ENCODE data around the gene TPX2.

The TPX2 gene

DNA sequence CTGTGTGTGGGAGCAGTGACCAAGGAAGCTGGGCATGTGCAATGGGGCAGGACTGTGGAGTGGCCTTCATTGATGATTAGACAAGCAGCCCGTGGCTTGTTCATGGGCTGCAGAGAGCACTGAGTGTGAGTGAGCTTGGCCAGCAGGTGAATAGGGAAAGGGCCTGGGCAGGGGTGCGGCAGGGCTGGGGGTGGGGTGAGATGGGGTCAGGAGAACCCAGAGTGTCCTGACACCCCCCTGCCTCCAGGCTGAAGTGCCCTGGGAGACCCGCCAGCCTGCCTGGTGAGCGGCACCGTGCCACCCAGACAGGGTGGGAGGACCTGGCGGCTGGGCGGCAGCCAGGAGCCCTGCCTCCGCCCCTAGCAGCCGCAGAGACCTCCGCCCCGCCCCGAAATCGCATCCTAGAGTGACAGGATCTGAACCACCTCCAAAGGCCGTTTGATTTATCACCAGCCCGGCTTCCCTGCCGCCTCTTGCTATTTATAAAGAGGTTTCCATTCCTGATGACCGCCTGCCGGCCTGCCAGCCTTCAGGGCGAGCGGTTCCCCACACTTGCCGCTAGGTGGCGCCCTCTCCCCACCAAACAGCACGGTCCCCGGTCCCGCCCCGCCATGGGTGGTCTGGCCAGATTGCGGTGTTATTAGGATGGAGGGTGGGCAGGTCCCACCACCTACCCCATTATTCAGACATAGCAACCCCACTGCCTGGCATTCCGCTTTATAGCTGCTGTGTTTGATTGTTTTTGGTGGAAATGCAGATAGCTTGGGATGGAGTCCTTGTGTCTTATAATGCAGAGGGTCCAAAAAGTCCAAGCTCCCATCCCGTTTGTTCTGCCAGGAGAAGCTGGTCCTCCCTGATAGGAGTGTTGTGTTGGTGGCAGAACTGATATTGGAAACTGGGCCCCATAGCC is 83.6 kb downstream of the TPX2 start:
- H3K9me3 Mint-ChIP-seq: no peaks in the 10 kb centered on the region
- H3K4me1 Mint-ChIP-seq: peaks cover 46% of the 10 kb centered on the region
- peak overlapping the region; percentile 49 to 89 (median 83) for H3K27ac Mint-ChIP-seq
- no peaks in the 10 kb centered on the region for H3K36me3 Mint-ChIP-seq (ENCODE audit: low read depth)
- H3K27me3 Mint-ChIP-seq (ENCODE audit: low read depth): no peaks in the 10 kb centered on the region
- TF ChIP-seq, protein P1, sequence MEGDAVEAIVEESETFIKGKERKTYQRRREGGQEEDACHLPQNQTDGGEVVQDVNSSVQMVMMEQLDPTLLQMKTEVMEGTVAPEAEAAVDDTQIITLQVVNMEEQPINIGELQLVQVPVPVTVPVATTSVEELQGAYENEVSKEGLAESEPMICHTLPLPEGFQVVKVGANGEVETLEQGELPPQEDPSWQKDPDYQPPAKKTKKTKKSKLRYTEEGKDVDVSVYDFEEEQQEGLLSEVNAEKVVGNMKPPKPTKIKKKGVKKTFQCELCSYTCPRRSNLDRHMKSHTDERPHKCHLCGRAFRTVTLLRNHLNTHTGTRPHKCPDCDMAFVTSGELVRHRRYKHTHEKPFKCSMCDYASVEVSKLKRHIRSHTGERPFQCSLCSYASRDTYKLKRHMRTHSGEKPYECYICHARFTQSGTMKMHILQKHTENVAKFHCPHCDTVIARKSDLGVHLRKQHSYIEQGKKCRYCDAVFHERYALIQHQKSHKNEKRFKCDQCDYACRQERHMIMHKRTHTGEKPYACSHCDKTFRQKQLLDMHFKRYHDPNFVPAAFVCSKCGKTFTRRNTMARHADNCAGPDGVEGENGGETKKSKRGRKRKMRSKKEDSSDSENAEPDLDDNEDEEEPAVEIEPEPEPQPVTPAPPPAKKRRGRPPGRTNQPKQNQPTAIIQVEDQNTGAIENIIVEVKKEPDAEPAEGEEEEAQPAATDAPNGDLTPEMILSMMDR (IDR thresholded peaks at IDR 0.05; ENCODE audit: unreplicated experiment in 3 of 3): peak; percentile 99 to 100 (median 99)
- H3K4me3 Mint-ChIP-seq: peak overlapping the region; percentile 9 to 27 (median 19)

DNA sequence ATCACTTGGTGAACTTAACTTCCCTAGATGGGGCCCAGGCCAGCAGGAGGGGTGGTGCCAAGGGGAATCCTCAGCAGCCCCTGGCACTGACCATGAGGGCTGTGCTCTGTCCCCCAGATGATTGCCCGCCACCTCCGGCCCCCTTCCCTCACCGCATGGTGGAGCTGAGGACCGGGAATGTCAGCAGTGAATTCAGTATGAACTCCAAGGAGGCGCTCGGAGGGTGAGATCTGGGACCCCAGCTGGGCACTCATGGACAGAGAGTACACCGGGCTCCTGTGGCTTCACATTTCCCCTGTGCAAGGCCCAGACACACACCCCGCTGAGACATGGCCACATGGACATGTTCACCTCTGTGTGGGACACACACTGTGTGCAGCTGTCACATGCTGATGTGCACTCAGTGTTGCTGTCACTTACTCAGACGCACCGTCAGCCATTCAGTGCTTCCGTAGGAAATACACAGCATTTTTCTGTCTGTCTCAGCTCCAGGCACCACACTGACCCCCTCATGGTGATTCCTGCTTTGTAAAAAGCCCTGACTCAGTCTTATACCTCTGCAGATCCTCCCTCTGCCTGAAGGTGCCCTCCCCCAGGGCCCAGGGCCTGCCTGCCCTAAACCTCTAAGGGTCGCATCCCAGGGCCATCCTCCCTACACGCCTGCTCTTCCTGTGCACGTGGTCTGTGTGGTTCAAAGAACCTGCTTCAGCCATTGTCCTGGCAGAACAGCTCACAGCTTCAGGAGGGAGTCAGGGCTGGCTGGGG is 84.5 kb downstream of the TPX2 start:
- TF ChIP-seq, protein P1 (IDR thresholded peaks at IDR 0.05; ENCODE audit: unreplicated experiment in 3 of 3): no peak
- Mint-ChIP-seq H3K4me3 (peak overlapping the region; percentile 26 to 43 (median 34)), H3K27ac (peak overlapping the region in 1 of 3 experiments; percentile 83)

DNA sequence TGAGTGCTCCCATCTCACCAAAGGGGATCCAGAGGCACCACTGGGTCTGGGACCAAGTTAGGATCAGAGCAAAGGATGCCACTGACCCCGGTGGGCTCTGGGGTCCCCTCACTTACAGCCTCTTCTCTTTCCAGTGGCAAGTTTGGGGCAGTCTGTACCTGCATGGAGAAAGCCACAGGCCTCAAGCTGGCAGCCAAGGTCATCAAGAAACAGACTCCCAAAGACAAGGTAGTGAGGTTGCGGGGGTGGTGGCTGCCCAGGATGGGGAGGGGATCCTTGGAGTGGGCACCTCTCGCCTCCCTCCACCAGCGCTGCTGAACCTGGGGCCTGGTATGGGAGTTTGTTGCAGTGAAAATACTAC is 85.0 kb downstream of the TPX2 start:
- Mint-ChIP-seq H3K4me3 (peak overlapping the region in 1 of 3 experiments; percentile 43), H3K27me3 (ENCODE audit: low read depth) (no peaks in the 10 kb centered on the region), H3K36me3 (ENCODE audit: low read depth) (no peaks in the 10 kb centered on the region), H3K9me3 (no peaks in the 10 kb centered on the region), H3K4me1 (peaks cover 36% of the 10 kb centered on the region), H3K27ac (no peak overlapping the region)
- TF ChIP-seq, protein P1 (IDR thresholded peaks at IDR 0.05; ENCODE audit: unreplicated experiment in 3 of 3): no peak

More for the DNA sequence above, 84.5 kb downstream of the TPX2 start:
- Mint-ChIP-seq H3K4me1 (peaks cover 39% of the 10 kb centered on the region), H3K36me3 (ENCODE audit: low read depth) (no peaks in the 10 kb centered on the region), H3K27me3 (ENCODE audit: low read depth) (no peaks in the 10 kb centered on the region), H3K9me3 (no peaks in the 10 kb centered on the region)

DNA sequence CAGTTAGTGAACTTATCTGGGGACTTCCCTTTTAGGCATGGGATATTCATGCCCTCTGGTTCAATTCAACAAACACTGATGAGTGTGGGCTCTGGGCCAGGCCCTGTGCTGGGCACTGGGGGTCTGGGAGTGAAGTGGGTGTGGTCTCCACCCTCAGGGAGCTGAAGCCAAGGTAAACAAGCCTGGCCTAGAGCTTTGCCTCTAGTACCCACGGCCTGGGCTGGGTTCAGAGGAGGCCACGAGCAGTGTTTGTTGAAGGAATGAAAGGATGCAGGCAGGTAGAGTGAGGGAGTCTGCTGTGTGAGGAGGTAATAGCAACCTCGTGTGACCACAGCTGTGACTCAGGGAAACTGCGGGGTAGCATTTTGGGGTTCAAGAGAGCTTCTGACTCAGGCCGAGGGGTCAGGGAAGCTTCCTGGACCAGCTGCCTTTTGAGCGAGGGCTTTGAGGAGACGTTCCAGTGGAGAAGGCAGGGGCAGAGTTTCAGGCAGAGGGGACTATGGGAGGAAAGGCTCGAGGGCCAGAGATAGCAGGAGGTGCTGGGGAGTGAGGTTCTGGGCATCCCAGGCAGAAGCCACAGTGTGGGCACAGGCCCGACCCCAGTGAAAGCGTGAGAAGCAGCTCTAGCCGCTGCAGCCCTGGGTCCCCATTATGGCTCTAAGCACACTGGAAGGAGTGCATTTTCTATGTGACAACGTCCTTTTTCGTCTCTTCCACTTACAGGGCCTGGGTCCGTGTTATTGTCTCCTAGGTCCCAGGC is 85.6 kb downstream of the TPX2 start:
- TF ChIP-seq, protein P1 (IDR thresholded peaks at IDR 0.05; ENCODE audit: unreplicated experiment in 3 of 3): no peak
- Mint-ChIP-seq H3K4me1 (peaks cover 33% of the 10 kb centered on the region), H3K27me3 (ENCODE audit: low read depth) (no peaks in the 10 kb centered on the region), H3K4me3 (no peak overlapping the region), H3K36me3 (ENCODE audit: low read depth) (no peaks in the 10 kb centered on the region), H3K9me3 (no peaks in the 10 kb centered on the region), H3K27ac (no peak overlapping the region)

DNA sequence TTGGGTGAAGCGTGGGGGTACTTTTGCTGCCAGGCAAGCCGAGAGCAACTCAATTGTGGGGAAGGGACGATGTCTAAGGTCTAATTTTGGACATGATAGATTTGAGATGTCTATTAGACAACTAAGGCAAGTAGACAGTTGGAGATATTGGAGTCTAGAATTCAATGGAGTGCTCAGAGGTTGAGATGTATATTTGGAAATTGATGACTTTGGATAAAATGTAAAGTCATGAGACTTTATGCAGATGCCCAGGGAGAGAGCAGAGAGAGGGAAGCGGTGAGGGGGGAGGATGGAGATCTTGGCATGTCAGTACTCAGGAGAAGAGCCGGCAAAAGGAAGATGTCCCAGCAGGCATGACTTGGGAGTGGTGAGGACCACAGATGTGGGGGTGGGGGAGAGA is 87.0 kb downstream of the TPX2 start:
- Mint-ChIP-seq H3K4me1 (peaks cover 26% of the 10 kb centered on the region), H3K9me3 (no peaks in the 10 kb centered on the region), H3K36me3 (ENCODE audit: low read depth) (no peaks in the 10 kb centered on the region)

More for the DNA sequence above, 87.0 kb downstream of the TPX2 start:
- no peaks in the 10 kb centered on the region for H3K27me3 Mint-ChIP-seq (ENCODE audit: low read depth)
- H3K4me3 Mint-ChIP-seq: no peak overlapping the region
- H3K27ac Mint-ChIP-seq: no peak overlapping the region
- TF ChIP-seq, protein P1 (IDR thresholded peaks at IDR 0.05; ENCODE audit: unreplicated experiment in 3 of 3): no peak
